ENCODE results near the gene FBXO21. TPM values are rescaled to one million over a fixed set of nuclear protein-coding genes. Genes with fewer than 3 reads are reported as not detected.
"Not testable (repeated sequence)": the region's sequence is repeated elsewhere in the genome, so short reads cannot be mapped to it uniquely, and the experiment has no call there.

The FBXO21 gene
- 19.2 TPM for total RNA-seq

- peak; percentile 92 for DNase-seq (ENCODE audit: low spot score)
- ATAC-seq = peak; percentile 96
Observed at GRCh38 chr12:117190210-117190781, at the start of gene FBXO21. FBXO21 (minus strand) TSS chr12:117190470; CDS start chr12:117190456, 14 bp downstream.

- ATAC-seq (peak; percentile 87), DNase-seq (ENCODE audit: low spot score) (peak; percentile 77)
Observed at GRCh38 chr12:117236456-117237001, 46.3 kb upstream of the FBXO21 start.

- no peak for DNase-seq (ENCODE audit: low spot score)
- ATAC-seq = no peak
Observed at GRCh38 chr12:117235261-117235660, 45.0 kb upstream of the FBXO21 start.

GRCh38 chr12:117234441-117234840 lies 44.2 kb upstream of the FBXO21 start:
- DNase-seq (ENCODE audit: low spot score) (no peak), ATAC-seq (no peak)

- DNase-seq (ENCODE audit: low spot score) (no peak), ATAC-seq (no peak)
Observed at GRCh38 chr12:117231750-117232149, 41.5 kb upstream of the FBXO21 start.

- no peak for ATAC-seq
- no peak for DNase-seq (ENCODE audit: low spot score)
Observed at GRCh38 chr12:117228239-117228638, 38.0 kb upstream of the FBXO21 start.

GRCh38 chr12:117227000-117227653 lies 36.9 kb upstream of the FBXO21 start:
- no peak for DNase-seq (ENCODE audit: low spot score)

GRCh38 chr12:117226505-117226904 lies 36.2 kb upstream of the FBXO21 start:
- ATAC-seq (no peak), DNase-seq (ENCODE audit: low spot score) (no peak)

More at GRCh38 chr12:117227000-117227653, 36.9 kb upstream of the FBXO21 start:
- no peak for ATAC-seq

- ATAC-seq (no peak), DNase-seq (ENCODE audit: low spot score) (no peak)
Observed at GRCh38 chr12:117225179-117225578, 34.9 kb upstream of the FBXO21 start.

- ATAC-seq; DNase-seq (ENCODE audit: low spot score): not testable (repeated sequence)
Observed at GRCh38 chr12:117220947-117221346, 30.7 kb upstream of the FBXO21 start.

GRCh38 chr12:117218149-117218548 lies 27.9 kb upstream of the FBXO21 start:
- DNase-seq (ENCODE audit: low spot score) (no peak), ATAC-seq (no peak)

GRCh38 chr12:117216686-117217085 lies 26.4 kb upstream of the FBXO21 start:
- ATAC-seq (no peak), DNase-seq (ENCODE audit: low spot score) (no peak)

- ATAC-seq (no peak), DNase-seq (ENCODE audit: low spot score) (no peak)
Observed at GRCh38 chr12:117214797-117215196, 24.5 kb upstream of the FBXO21 start.

- no peak for ATAC-seq
Observed at GRCh38 chr12:117213295-117213808, 23.1 kb upstream of the FBXO21 start.

GRCh38 chr12:117212563-117213190 lies 22.4 kb upstream of the FBXO21 start:
- DNase-seq (ENCODE audit: low spot score) = peak; percentile 68

More at GRCh38 chr12:117213295-117213808, 23.1 kb upstream of the FBXO21 start:
- no peak for DNase-seq (ENCODE audit: low spot score)

GRCh38 chr12:117210266-117210918 lies 20.1 kb upstream of the FBXO21 start:
- DNase-seq (ENCODE audit: low spot score) (peak; percentile 71), ATAC-seq (peak; percentile 73)

More at GRCh38 chr12:117212563-117213190, 22.4 kb upstream of the FBXO21 start:
- ATAC-seq = peak; percentile 94

- DNase-seq (ENCODE audit: low spot score) (no peak), ATAC-seq (no peak)
Observed at GRCh38 chr12:117209626-117210025, 19.4 kb upstream of the FBXO21 start.

GRCh38 chr12:117208811-117209455 lies 18.7 kb upstream of the FBXO21 start:
- no peak for DNase-seq (ENCODE audit: low spot score)

GRCh38 chr12:117208206-117208605 lies 17.9 kb upstream of the FBXO21 start:
- ATAC-seq (no peak), DNase-seq (ENCODE audit: low spot score) (no peak)

More at GRCh38 chr12:117208811-117209455, 18.7 kb upstream of the FBXO21 start:
- ATAC-seq = no peak

- no peak for DNase-seq (ENCODE audit: low spot score)
- ATAC-seq = no peak
Observed at GRCh38 chr12:117207675-117208074, 17.4 kb upstream of the FBXO21 start.

Measured in left lobe of liver (tissue), 2 donors.